Peyer's patch (tissue), 4 donors: ENCODE results near the gene PIK3C2G.

Source experiments
- CTCF ChIP-seq, 6 experiments: fragments of 450-650 bp in 4 of 6; fragments of 200-600 bp in 2 of 6; sonication (generic) in 1 of 6; IDR thresholded peaks; one replicate each; pipeline ENCODE4 v1.5.1; 2017 to 2019; ENCODE audit warnings: antibody characterized with exemption in 6 of 6, mild to moderate bottlenecking in 3 of 6, moderate library complexity in 1 of 6
- POLR2A ChIP-seq, 2 donors: fragments of 450-650 bp; IDR thresholded peaks; one replicate each; pipeline ENCODE4 v1.5.1; 2017; ENCODE audit warnings: antibody characterized with exemption in 2 of 2, mild to moderate bottlenecking in 2 of 2, moderate library complexity in 2 of 2

DNA sequence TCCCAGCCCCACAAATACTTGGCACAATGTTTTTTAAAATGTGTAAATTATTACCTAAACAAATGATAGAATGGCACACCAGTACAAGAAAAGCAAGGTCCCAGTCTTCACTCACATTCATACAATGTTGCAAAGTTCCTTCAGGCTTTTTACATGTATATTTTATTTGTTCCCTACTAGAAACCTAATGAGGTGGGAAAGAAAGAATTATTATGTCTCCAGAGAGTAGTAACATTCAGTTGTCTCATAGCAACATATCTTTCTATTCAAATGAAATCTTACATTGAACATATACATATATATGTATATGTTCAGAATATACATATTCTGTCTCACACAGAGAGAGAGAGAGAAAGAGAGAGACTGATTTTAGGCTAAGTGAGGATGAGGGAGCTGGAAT, 391.3 kb downstream of the PIK3C2G start:
- TF ChIP-seq POLR2A (IDR thresholded peaks at IDR 0.05) = no peak
- TF ChIP-seq CTCF (IDR thresholded peaks at IDR 0.05) = no peak
